Vagina (tissue), 2 donors: Measurements from ENCODE around the gene LDLRAD3.

ENCODE experiments used
- CTCF ChIP-seq, 3 experiments: fragments of 450-650 bp in 2 of 3; fragments of 200-600 bp in 1 of 3; sonication (generic) in 1 of 3; IDR thresholded peaks; one replicate each; pipeline ENCODE4 v1.5.1; 2017 to 2019; ENCODE audit warnings: antibody characterized with exemption in 3 of 3, mild to moderate bottlenecking in 2 of 3, moderate library complexity in 2 of 3
- POLR2A ChIP-seq, 2 donors: fragments of 450-650 bp; IDR thresholded peaks; one replicate each; pipeline ENCODE4 v1.6.1; 2017; ENCODE audit warnings: antibody characterized with exemption in 2 of 2, mild to moderate bottlenecking in 2 of 2, moderate library complexity in 2 of 2
- POLR2AphosphoS5 ChIP-seq, 2 donors: sonication (generic); formaldehyde crosslinking; IDR thresholded peaks; one replicate each; pipeline ENCODE4 v1.9.0; 2017; ENCODE audit warnings: antibody characterized with exemption in 2 of 2, mild to moderate bottlenecking in 2 of 2, low read depth in 1 of 2; ENCODE audit not compliant: insufficient read depth in 1 of 2

- TF ChIP-seq CTCF (IDR thresholded peaks at IDR 0.05) = no peak
- TF ChIP-seq POLR2AphosphoS5 (IDR thresholded peaks at IDR 0.05; ENCODE audit: insufficient read depth in 1 of 2, low read depth in 1 of 2) = no peak
- TF ChIP-seq POLR2A (IDR thresholded peaks at IDR 0.05) = no peak
Observed at GRCh38 chr11:36253238-36253637, 309.4 kb downstream of the LDLRAD3 start.
